ENCODE measurements around the gene CNIH2.
A peak's percentile ranks its signal among the peaks of the same experiment; 100 is the strongest.

CNIH2 gene

DNA sequence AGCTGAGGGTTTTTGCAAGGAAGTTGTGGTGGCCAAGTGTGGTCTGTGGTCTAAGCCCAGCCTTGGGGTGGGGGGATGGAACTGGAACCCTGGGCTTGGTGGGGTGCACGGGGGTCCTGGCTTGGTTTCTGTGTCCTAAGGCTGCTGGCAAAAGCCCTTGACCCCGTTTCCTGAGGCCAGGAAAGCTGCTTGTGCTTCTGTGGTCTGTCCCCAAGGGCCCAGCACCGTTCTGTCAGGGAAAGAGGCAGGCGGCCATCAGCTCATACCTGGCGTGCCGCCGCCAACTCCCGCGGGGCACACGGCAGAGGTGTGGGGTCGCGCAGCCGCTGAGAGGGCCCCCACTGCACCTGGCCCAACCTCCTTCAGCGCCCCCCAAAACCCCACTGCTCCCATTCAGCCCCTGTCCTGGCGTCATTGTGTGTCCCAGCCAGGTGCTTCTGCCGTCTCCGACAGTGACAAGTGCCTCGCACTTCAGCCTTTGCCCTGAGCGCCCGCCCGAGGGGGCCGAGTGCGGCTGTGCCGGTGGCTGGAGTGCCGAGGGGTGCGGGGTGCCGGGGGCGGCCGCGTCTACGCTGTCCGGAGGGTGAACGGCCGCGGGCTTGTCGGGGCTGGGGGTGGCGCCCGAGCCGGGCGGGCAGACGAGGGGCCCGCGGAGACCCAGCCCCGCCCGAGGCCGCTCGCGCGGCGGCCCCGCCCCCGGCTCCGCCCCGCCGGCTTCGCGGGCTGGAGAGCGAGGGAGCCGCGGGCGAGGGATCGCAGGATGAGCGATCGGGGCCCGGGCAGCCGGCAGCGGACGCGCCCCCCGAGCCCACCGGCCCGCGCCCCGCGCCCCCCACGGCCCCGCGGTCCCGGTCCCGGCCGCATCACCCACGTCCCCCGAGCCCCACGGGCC, at the start of gene CNIH2:
CNIH2 (plus strand) TSS at position 705 of the 892 bp plus-strand sequence. CDS start 282 bp downstream, outside the sequence.
- DNase-seq (ENCODE audit: low read depth): peak; percentile 64
- H3K4me3 ChIP-seq (ENCODE audit: low read depth, low read length): no peak within 1 kb of the TSS

DNA sequence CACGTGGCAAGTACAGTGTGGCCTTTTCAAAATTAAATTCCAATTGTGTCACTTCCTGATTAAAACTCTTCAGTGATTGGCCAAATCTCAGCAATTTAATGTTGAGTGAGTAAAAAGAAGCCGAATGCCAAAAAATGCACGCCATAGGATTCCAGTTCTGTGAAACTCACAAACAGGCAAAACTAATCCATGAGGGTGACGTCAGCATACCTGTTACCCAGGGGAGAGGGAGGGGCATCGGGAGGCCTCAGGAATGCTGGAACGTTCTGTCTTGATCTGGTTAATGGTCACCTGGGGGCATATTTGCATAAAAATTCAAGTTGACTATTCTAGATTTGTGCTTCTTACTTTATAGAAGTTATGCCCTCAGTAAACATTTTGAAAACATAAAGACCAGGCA, 49.5 kb upstream of the CNIH2 start:
- no peak for DNase-seq (ENCODE audit: low read depth)
- TF ChIP-seq POLR2A (IDR thresholded peaks at IDR 0.05; ENCODE audit: extremely low read depth, insufficient read length) (no peak), MYC (IDR thresholded peaks at IDR 0.05; ENCODE audit: low read depth, low read length) (no peak)
- TF ChIP-seq, protein P1, sequence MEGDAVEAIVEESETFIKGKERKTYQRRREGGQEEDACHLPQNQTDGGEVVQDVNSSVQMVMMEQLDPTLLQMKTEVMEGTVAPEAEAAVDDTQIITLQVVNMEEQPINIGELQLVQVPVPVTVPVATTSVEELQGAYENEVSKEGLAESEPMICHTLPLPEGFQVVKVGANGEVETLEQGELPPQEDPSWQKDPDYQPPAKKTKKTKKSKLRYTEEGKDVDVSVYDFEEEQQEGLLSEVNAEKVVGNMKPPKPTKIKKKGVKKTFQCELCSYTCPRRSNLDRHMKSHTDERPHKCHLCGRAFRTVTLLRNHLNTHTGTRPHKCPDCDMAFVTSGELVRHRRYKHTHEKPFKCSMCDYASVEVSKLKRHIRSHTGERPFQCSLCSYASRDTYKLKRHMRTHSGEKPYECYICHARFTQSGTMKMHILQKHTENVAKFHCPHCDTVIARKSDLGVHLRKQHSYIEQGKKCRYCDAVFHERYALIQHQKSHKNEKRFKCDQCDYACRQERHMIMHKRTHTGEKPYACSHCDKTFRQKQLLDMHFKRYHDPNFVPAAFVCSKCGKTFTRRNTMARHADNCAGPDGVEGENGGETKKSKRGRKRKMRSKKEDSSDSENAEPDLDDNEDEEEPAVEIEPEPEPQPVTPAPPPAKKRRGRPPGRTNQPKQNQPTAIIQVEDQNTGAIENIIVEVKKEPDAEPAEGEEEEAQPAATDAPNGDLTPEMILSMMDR (IDR thresholded peaks at IDR 0.05; ENCODE audit: low read depth, low read length): no peak
- TF ChIP-seq, protein P2, sequence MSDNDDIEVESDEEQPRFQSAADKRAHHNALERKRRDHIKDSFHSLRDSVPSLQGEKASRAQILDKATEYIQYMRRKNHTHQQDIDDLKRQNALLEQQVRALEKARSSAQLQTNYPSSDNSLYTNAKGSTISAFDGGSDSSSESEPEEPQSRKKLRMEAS (IDR thresholded peaks at IDR 0.05; ENCODE audit: low read depth, low read length): no peak
- no peak overlapping the region for H3K4me3 ChIP-seq (ENCODE audit: low read depth, low read length)

More for the DNA sequence above, at the start of gene CNIH2:
- TF ChIP-seq, protein P1 (IDR thresholded peaks at IDR 0.05; ENCODE audit: low read depth, low read length): no peak
- TF ChIP-seq POLR2A (IDR thresholded peaks at IDR 0.05; ENCODE audit: extremely low read depth, insufficient read length) (no peak), MYC (IDR thresholded peaks at IDR 0.05; ENCODE audit: low read depth, low read length) (0 out of 2 replicates have a peak, but pooled peaks have one; percentile 24)
- TF ChIP-seq, protein P2 (IDR thresholded peaks at IDR 0.05; ENCODE audit: low read depth, low read length): peak; percentile 17; the same call in 1 of the 2 replicates

DNA sequence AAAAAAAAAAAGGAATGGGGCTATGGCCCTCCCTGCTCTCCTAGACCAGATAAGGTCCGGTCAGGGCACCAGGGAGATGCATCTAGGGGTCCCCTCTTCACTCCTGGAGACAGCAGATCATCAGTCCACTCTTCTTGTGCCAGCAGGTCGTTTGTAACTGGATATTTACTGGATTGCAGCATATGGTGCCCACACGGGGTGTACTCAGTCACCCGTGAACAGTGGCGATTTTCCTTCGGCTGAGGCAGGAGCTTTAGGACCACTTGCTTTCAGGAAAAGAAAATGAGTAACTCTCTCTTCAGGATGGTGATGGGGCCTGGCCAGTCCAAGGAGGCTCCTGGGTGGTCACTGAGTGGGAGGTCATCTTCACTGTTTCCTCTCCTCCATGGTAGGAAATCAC, 47.8 kb upstream of the CNIH2 start:
- DNase-seq (ENCODE audit: low read depth): no peak
- TF ChIP-seq, protein P1 (IDR thresholded peaks at IDR 0.05; ENCODE audit: low read depth, low read length): no peak
- TF ChIP-seq MYC (IDR thresholded peaks at IDR 0.05; ENCODE audit: low read depth, low read length): no peak
- TF ChIP-seq, protein P2 (IDR thresholded peaks at IDR 0.05; ENCODE audit: low read depth, low read length): no peak
- no peak for TF ChIP-seq POLR2A (IDR thresholded peaks at IDR 0.05; ENCODE audit: extremely low read depth, insufficient read length)
- no peak overlapping the region for H3K4me3 ChIP-seq (ENCODE audit: low read depth, low read length)

DNA sequence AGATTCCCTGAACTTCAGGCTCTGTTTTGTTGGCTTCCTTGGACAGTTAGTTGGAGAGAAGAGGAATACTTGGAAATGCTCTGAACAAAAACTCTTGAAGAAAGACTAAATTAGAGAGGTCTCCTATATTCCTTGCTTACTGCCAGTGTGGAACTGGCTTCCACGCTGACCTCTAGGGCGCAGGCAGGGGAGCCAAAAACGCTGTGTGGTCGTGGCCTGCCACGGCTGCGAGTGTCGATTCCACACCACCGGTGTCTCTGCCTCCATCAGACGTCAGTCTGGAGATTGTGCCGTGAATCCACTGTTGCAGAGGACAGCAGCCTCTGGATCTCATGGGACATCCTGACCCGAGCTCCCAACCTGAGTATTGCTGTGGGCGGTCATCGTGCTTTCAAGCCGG, 47.0 kb upstream of the CNIH2 start:
- no peak overlapping the region for H3K4me3 ChIP-seq (ENCODE audit: low read depth, low read length)
- DNase-seq (ENCODE audit: low read depth): no peak
- TF ChIP-seq, protein P2 (IDR thresholded peaks at IDR 0.05; ENCODE audit: low read depth, low read length): no peak
- no peak for TF ChIP-seq POLR2A (IDR thresholded peaks at IDR 0.05; ENCODE audit: extremely low read depth, insufficient read length)
- TF ChIP-seq, protein P1 (IDR thresholded peaks at IDR 0.05; ENCODE audit: low read depth, low read length): no peak
- no peak for TF ChIP-seq MYC (IDR thresholded peaks at IDR 0.05; ENCODE audit: low read depth, low read length)

DNA sequence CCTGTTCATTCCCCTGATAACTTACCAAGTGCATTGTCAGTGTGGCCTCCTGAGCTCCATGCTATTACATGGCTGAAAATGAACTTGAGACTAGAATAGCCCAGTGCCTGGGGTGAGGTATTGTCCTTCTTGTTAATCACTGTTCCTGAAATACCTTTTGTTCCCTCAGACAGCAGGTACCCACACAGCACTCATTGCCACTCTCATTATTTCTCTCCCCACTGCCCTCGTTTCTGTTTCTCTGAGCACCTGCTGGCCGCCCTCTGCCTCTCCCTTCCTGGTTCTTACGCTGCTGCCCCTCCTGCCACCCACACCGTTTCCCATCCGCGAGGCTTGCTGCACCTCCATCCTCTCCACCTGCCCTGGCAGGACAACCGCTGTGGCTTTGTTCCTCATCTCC, 46.4 kb upstream of the CNIH2 start:
- DNase-seq (ENCODE audit: low read depth): no peak
- TF ChIP-seq, protein P2 (IDR thresholded peaks at IDR 0.05; ENCODE audit: low read depth, low read length): no peak
- TF ChIP-seq MYC (IDR thresholded peaks at IDR 0.05; ENCODE audit: low read depth, low read length) (no peak), POLR2A (IDR thresholded peaks at IDR 0.05; ENCODE audit: extremely low read depth, insufficient read length) (no peak)
- TF ChIP-seq, protein P1 (IDR thresholded peaks at IDR 0.05; ENCODE audit: low read depth, low read length): no peak
- H3K4me3 ChIP-seq (ENCODE audit: low read depth, low read length): no peak overlapping the region
